AG04449 (cell line): Measurements from ENCODE around the gene UTP20.
"Not testable (repeated sequence)": the region's sequence is repeated elsewhere in the genome, so short reads cannot be mapped to it uniquely, and the experiment has no call there.

Experiments used
- CTCF ChIA-PET: fragments of 350-600 bp; formaldehyde crosslinking; extraction: SDS; loops from one replicate; lab custom pipeline; 2021; ENCODE audit warnings: antibody characterized with exemption; lab: Yijun Ruan, JAX
- POLR2A ChIA-PET: fragments of 400-600, 350-600 bp; formaldehyde crosslinking; extraction: SDS; loops from one replicate; lab custom pipeline; 2020; ENCODE audit warnings: antibody characterized with exemption, inconsistent platforms; lab: Yijun Ruan, JAX
- DNase-seq: peaks from one replicate; pipeline ENCODE4 v3.0.0-alpha.2; 2010; ENCODE audit warnings: low read depth, low spot score
- H3K4me3 ChIP-seq: 2 replicates; pipeline ENCODE4 v1.5.1; 2011; ENCODE audit warnings: low read depth, mild to moderate bottlenecking, control low read depth, low read length
- CTCF ChIP-seq: IDR thresholded peaks from one replicate; pipeline ENCODE4 v1.5.1; 2011; ENCODE audit warnings: mild to moderate bottlenecking, moderate library complexity, low read length, control low read depth, inconsistent platforms; ENCODE audit not compliant: insufficient read depth; ENCODE audit errors: missing control alignments

Gene UTP20

GRCh38 chr12:101375573-101375972, 95.7 kb downstream of the UTP20 start:
- ChIA-PET POLR2A (no interaction called here), CTCF (no interaction called here)
- TF ChIP-seq CTCF, result no peak
- no peak overlapping the region for H3K4me3 ChIP-seq
- DNase-seq, result no peak

GRCh38 chr12:101379149-101379548, 99.2 kb downstream of the UTP20 start:
- no peak for DNase-seq
- no peak overlapping the region for H3K4me3 ChIP-seq
- no peak for TF ChIP-seq CTCF
- CTCF ChIA-PET, result no interaction called here
- POLR2A ChIA-PET, result no interaction called here

GRCh38 chr12:101391181-101391580, 111.3 kb downstream of the UTP20 start:
- H3K4me3 ChIP-seq, DNase-seq, POLR2A ChIA-PET, CTCF ChIA-PET: not testable (repeated sequence)

GRCh38 chr12:101407049-101407435, 127.1 kb downstream of the UTP20 start:
- no peak for DNase-seq
- POLR2A ChIA-PET, result interaction anchor here (0.7 to 1.5 kb wide), 5 partner anchors 19 to 1505 kb away, joined by 3 to 6 read pairs (median 3); no protein-coding TSS in a partner anchor
- TF ChIP-seq CTCF, result no peak
- peak overlapping the region; percentile 93 for H3K4me3 ChIP-seq
- CTCF ChIA-PET, result interaction anchor here (1.2 to 1.8 kb wide), 2 partner anchors 9 to 424 kb away, joined by 3 to 4 read pairs; partner anchors contain the start of gene GNPTAB

DNA sequence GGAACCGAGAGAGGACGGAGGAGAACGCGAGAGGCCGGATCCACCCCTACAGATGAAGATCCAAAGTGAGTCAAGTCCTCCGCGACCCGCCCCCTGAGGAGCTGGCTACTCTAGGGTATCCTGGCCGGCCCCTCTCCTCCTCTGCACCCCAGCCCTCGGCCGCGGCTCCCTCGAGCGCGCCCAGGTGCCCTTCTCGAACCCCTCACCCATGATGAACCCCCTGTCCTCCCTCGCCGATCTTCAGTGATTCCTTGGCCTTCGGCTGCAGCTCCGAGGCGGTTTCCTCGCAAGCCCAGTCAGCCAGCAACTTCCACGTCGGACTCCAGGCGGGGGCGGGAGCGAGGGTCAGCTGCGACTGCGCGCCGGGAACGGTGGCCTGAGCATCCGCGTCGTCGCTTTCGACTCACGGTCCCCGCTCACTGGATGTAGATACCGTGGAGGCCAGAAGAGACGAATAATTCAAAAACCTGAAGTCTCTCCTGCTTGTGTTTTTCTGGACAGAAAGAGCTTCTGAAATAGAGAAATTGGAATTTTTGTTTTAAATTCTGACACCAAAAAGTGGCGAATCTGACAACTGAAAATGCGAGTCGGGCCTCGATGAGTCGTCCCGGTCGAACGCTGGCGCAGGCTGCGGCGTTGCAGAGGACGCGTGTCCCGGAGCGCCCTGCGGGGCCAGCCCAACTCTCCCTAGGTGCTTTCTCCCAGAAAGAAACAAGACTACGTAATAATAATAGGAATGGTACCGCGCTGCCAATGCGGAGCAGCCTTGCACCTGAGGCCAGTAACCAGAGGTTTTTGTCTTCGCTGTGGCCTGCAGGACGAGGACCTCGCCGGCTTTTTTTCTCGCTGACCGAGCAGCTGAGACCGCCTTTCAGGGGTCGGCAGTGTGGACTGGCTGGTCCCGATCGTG, 127.8 kb downstream of the UTP20 start, which contains the start of gene ARL1:
Gene ARL1 (minus strand): TSS at position 337 of the 910 bp plus-strand sequence. CDS start 127 bp downstream, at position 210.
- H3K4me3 ChIP-seq, result peak within 1 kb of the TSS; percentile 93
- DNase-seq, result peak; percentile 45
- POLR2A ChIA-PET, result interaction anchor here (0.9 to 1.5 kb wide), 4 partner anchors 18 to 448 kb away, joined by 3 to 6 read pairs (median 4); no protein-coding TSS in a partner anchor
- CTCF ChIA-PET, result interaction anchor here (0.8 to 1.8 kb wide), 4 partner anchors 10 to 424 kb away, joined by 3 to 5 read pairs (median 4); partner anchors contain the start of gene GNPTAB
- TF ChIP-seq CTCF, result no peak

- DNase-seq, POLR2A ChIA-PET, H3K4me3 ChIP-seq: not testable (repeated sequence)
- CTCF ChIA-PET, result interaction anchor here (1.0 kb wide), 1 partner anchor 350 kb away, joined by 4 read pairs; no protein-coding TSS in a partner anchor
These were observed 130.3 kb downstream of the UTP20 start for GRCh38 chr12:101410169-101410568.

DNA sequence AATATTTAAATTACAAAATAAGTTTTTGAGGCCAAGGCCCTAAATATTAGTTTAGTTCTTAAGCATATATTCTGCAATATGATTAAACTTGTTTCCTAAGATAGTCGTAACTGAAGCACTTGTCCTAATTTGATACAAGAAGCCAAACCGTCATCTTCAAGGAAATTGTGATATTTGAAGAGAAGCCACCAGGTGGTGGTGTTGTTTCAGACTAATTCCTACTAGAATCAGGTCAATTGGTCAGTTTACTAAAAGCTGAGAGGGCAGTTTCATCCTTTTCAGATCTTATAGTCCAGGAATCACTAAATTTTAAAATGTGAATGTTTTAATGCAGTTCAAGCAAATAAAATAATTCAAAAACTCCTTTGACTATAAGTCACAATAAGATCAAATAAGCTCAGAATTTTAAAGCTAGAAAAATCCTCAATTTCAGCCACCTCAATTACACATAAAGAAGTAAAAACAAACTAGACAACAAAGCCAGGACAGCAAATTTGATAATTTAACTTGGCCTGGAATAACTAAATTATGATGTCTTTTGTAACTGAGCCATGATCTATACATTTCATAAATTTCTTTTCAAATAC, 134.7 kb downstream of the UTP20 start:
- CTCF ChIA-PET, result interaction anchor here (0.7 to 1.1 kb wide), 9 partner anchors 9 to 426 kb away, joined by 3 to 8 read pairs (median 3); no protein-coding TSS in a partner anchor
- peak; percentile 33 for TF ChIP-seq CTCF
- H3K4me3 ChIP-seq, result no peak overlapping the region
- DNase-seq, result no peak
- POLR2A ChIA-PET, result no interaction called here
